NCI-H446 treated with DMSO at 0.1 percent for 48 hours (cell line): ENCODE results near the gene KDM4B.
A peak's percentile ranks its signal among the peaks of the same experiment; 100 is the strongest.

Experiments used
- DNase-seq: peaks from one replicate; lab custom pipeline; 2025; lab: John Stamatoyannopoulos, UW

Gene KDM4B

GRCh38 chr19:4984438-4984990 lies 15.6 kb downstream of the KDM4B start:
- DNase-seq = no peak

- no peak for DNase-seq
Observed at GRCh38 chr19:4985551-4985991, 16.7 kb downstream of the KDM4B start.

GRCh38 chr19:4986056-4986455 lies 17.1 kb downstream of the KDM4B start:
- DNase-seq = no peak

- no peak for DNase-seq
Observed at GRCh38 chr19:4986471-4986891, 17.6 kb downstream of the KDM4B start.

GRCh38 chr19:4987256-4987655 lies 18.3 kb downstream of the KDM4B start:
- DNase-seq = no peak

GRCh38 chr19:4987692-4988370 lies 18.9 kb downstream of the KDM4B start:
- no peak for DNase-seq

GRCh38 chr19:4988770-4989251 lies 19.9 kb downstream of the KDM4B start:
- DNase-seq = no peak

GRCh38 chr19:4990306-4990705 lies 21.4 kb downstream of the KDM4B start:
- no peak for DNase-seq

GRCh38 chr19:4991538-4991937 lies 22.6 kb downstream of the KDM4B start:
- no peak for DNase-seq

- DNase-seq = no peak
Observed at GRCh38 chr19:4991996-4992698, 23.2 kb downstream of the KDM4B start.

- DNase-seq = no peak
Observed at GRCh38 chr19:4993683-4994082, 24.8 kb downstream of the KDM4B start.

GRCh38 chr19:4996701-4997100 lies 27.8 kb downstream of the KDM4B start:
- DNase-seq = no peak

- DNase-seq = no peak
Observed at GRCh38 chr19:4997297-4997696, 28.4 kb downstream of the KDM4B start.

- DNase-seq = no peak
Observed at GRCh38 chr19:5000120-5000611, 31.3 kb downstream of the KDM4B start.

GRCh38 chr19:5001615-5002014 lies 32.7 kb downstream of the KDM4B start:
- DNase-seq = peak; percentile 5

- DNase-seq = no peak
Observed at GRCh38 chr19:5002143-5002542, 33.2 kb downstream of the KDM4B start.

GRCh38 chr19:5003781-5004180 lies 34.9 kb downstream of the KDM4B start:
- no peak for DNase-seq

GRCh38 chr19:5005096-5005495 lies 36.2 kb downstream of the KDM4B start:
- no peak for DNase-seq

GRCh38 chr19:5006201-5006600 lies 37.3 kb downstream of the KDM4B start:
- DNase-seq = no peak

GRCh38 chr19:5006821-5007220 lies 37.9 kb downstream of the KDM4B start:
- no peak for DNase-seq

- DNase-seq = no peak
Observed at GRCh38 chr19:5011476-5012238, 42.7 kb downstream of the KDM4B start.
